ENCODE data around the gene RSPO3.

The RSPO3 gene

DNA sequence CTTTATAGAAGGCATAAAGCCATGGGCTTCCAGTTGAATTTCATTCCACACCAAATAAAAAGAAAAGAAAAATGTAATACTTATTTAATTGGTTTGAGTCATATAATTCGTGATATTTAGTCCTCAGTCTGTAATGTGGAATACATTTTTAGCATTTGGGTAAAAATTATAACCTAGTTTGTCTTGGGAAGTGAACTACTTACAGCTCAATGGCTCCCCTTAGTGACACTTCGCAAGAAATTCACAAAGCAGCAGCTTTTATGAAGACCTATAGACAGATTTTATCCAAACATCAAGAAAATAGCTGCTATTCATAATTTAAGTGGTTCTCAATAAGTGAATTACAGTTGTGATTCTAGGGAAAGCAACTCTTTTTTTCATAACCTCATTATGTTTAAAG is 72.1 kb downstream of the RSPO3 start:
- ATAC-seq = peak; percentile 77
- TF ChIP-seq BACH2 (CRISPR knock-in tag; IDR thresholded peaks at IDR 0.05; ENCODE audit: borderline replicate concordance) = no peak
- no peak for TF ChIP-seq OSR1 (CRISPR knock-in tag; IDR thresholded peaks at IDR 0.05)
- no peak for TF ChIP-seq ZFP30 (CRISPR knock-in tag; IDR thresholded peaks at IDR 0.05)
- TF ChIP-seq ZNF70 (CRISPR knock-in tag; IDR thresholded peaks at IDR 0.05) = no peak
- no peak for TF ChIP-seq GLIS3 (CRISPR knock-in tag; IDR thresholded peaks at IDR 0.05)
- TF ChIP-seq ESRRG (CRISPR knock-in tag; IDR thresholded peaks at IDR 0.05) = no peak
- TF ChIP-seq ZNF8 (CRISPR knock-in tag; IDR thresholded peaks at IDR 0.05) = no peak
- TF ChIP-seq, protein P1, sequence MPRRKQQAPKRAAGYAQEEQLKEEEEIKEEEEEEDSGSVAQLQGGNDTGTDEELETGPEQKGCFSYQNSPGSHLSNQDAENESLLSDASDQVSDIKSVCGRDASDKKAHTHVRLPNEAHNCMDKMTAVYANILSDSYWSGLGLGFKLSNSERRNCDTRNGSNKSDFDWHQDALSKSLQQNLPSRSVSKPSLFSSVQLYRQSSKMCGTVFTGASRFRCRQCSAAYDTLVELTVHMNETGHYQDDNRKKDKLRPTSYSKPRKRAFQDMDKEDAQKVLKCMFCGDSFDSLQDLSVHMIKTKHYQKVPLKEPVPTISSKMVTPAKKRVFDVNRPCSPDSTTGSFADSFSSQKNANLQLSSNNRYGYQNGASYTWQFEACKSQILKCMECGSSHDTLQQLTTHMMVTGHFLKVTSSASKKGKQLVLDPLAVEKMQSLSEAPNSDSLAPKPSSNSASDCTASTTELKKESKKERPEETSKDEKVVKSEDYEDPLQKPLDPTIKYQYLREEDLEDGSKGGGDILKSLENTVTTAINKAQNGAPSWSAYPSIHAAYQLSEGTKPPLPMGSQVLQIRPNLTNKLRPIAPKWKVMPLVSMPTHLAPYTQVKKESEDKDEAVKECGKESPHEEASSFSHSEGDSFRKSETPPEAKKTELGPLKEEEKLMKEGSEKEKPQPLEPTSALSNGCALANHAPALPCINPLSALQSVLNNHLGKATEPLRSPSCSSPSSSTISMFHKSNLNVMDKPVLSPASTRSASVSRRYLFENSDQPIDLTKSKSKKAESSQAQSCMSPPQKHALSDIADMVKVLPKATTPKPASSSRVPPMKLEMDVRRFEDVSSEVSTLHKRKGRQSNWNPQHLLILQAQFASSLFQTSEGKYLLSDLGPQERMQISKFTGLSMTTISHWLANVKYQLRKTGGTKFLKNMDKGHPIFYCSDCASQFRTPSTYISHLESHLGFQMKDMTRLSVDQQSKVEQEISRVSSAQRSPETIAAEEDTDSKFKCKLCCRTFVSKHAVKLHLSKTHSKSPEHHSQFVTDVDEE (CRISPR knock-in tag; IDR thresholded peaks at IDR 0.05) = no peak
- TF ChIP-seq CSDC2 (CRISPR knock-in tag; IDR thresholded peaks at IDR 0.05) = no peak
- no peak for TF ChIP-seq TOX (CRISPR knock-in tag; IDR thresholded peaks at IDR 0.05; ENCODE audit: borderline replicate concordance)
- no peak for TF ChIP-seq RARB (CRISPR knock-in tag; IDR thresholded peaks at IDR 0.05)
- TF ChIP-seq, protein P2, sequence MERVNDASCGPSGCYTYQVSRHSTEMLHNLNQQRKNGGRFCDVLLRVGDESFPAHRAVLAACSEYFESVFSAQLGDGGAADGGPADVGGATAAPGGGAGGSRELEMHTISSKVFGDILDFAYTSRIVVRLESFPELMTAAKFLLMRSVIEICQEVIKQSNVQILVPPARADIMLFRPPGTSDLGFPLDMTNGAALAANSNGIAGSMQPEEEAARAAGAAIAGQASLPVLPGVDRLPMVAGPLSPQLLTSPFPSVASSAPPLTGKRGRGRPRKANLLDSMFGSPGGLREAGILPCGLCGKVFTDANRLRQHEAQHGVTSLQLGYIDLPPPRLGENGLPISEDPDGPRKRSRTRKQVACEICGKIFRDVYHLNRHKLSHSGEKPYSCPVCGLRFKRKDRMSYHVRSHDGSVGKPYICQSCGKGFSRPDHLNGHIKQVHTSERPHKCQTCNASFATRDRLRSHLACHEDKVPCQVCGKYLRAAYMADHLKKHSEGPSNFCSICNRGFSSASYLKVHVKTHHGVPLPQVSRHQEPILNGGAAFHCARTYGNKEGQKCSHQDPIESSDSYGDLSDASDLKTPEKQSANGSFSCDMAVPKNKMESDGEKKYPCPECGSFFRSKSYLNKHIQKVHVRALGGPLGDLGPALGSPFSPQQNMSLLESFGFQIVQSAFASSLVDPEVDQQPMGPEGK (CRISPR knock-in tag; IDR thresholded peaks at IDR 0.05; ENCODE audit: borderline replicate concordance) = no peak
- no peak for TF ChIP-seq ZC3H10 (CRISPR knock-in tag; IDR thresholded peaks at IDR 0.05)

DNA sequence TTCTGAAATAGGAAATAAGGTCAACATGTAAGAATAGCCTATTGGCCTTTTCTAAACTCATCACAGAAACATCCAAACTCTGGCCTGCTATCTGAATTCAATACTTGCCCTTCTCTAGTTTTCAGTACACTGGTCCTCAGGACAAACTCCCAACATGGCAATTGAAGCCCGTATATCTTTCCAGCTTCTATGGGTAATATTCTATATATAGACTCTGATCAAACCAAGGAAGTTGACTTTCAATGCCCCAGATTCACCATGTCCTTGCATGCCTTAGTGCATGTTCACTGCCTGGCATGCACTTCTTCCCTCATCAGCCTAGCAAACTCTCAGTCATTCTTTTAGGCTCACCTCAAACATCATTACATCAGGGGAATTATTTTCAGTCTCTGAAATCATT is 73.2 kb downstream of the RSPO3 start:
- ATAC-seq = no peak
- no peak for TF ChIP-seq ISL1 (CRISPR knock-in tag; IDR thresholded peaks at IDR 0.05)
- TF ChIP-seq ESRRG (CRISPR knock-in tag; IDR thresholded peaks at IDR 0.05) = no peak

DNA sequence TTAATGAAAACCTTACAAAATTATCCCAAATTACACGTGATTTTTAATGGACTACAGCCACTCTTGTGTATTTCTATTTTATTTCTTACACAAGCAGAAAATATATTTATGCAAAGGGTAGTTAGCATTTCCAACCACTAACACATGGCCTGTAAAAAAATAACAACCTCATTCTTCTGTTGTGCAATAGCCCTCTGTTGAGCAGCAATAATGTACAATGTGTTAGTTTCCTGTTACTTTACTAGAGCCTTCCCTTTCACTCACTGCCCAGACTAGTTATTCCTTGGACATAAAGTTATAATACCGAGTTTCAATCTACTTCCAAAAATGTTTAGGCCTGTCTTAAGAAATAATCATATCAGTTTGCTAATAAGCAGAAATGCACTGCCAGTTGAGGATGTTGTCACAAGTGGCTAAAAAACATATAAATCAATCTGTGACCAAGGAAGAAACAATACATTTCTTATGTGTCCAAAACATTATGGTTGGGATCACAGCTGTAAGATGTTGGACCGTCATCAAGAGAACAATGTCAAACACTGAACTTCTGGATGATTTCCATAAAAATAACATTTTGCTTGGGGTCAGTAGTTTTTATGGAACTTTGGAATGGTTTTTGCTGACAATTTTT is 74.6 kb downstream of the RSPO3 start:
- no peak for ATAC-seq
- TF ChIP-seq OSR1 (CRISPR knock-in tag; IDR thresholded peaks at IDR 0.05) (no peak), BACH2 (CRISPR knock-in tag; IDR thresholded peaks at IDR 0.05; ENCODE audit: borderline replicate concordance) (no peak), ZC3H10 (CRISPR knock-in tag; IDR thresholded peaks at IDR 0.05) (no peak), PPARA (CRISPR knock-in tag; IDR thresholded peaks at IDR 0.05; ENCODE audit: borderline replicate concordance) (no peak), RARB (CRISPR knock-in tag; IDR thresholded peaks at IDR 0.05) (no peak)
- TF ChIP-seq, protein P1 (CRISPR knock-in tag; IDR thresholded peaks at IDR 0.05) = no peak

DNA sequence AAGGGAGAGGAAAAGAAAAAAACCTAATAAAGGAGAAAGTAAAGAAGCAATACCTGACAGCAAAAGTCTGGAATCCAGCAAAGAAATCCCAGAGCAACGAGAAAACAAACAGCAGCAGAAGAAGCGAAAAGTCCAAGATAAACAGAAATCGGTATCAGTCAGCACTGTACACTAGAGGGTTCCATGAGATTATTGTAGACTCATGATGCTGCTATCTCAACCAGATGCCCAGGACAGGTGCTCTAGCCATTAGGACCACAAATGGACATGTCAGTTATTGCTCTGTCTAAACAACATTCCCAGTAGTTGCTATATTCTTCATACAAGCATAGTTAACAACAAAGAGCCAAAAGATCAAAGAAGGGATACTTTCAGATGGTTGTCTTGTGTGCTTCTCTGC is 77.4 kb downstream of the RSPO3 start:
- no peak for ATAC-seq
- no peak for TF ChIP-seq ZNF565 (CRISPR knock-in tag; conservative IDR thresholded peaks at IDR 0.05; ENCODE audit: low read depth)

DNA sequence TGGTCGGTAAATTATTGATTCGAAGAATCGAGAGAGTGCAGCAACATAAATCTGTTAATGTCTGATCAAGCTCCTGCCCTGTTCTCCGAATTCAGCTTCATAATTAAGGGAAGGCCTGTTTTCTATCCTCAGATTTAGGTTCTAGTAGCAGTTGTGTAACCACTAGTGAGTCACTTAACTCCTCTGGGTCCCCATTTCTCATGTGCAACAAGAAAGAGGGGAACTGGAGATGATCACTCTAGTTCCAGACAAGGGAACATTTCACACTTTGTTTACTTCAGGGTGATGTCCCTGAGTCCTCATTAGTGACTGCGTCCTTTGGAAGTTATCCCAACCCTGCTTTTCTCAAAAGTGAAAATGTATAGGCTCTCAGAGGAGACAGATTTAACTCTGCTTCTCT is 80.1 kb downstream of the RSPO3 start:
- no peak for ATAC-seq
- TF ChIP-seq ZNF70 (CRISPR knock-in tag; IDR thresholded peaks at IDR 0.05) (no peak), OSR1 (CRISPR knock-in tag; IDR thresholded peaks at IDR 0.05) (no peak), ISL1 (CRISPR knock-in tag; IDR thresholded peaks at IDR 0.05) (no peak), ZNF565 (CRISPR knock-in tag; conservative IDR thresholded peaks at IDR 0.05; ENCODE audit: low read depth) (no peak), ESRRG (CRISPR knock-in tag; IDR thresholded peaks at IDR 0.05) (no peak), BACH2 (CRISPR knock-in tag; IDR thresholded peaks at IDR 0.05; ENCODE audit: borderline replicate concordance) (no peak), ZC3H10 (CRISPR knock-in tag; IDR thresholded peaks at IDR 0.05) (no peak), ZFP30 (CRISPR knock-in tag; IDR thresholded peaks at IDR 0.05) (no peak), TCF4 (CRISPR knock-in tag; IDR thresholded peaks at IDR 0.05; ENCODE audit: borderline replicate concordance) (no peak)
- TF ChIP-seq, protein P3, sequence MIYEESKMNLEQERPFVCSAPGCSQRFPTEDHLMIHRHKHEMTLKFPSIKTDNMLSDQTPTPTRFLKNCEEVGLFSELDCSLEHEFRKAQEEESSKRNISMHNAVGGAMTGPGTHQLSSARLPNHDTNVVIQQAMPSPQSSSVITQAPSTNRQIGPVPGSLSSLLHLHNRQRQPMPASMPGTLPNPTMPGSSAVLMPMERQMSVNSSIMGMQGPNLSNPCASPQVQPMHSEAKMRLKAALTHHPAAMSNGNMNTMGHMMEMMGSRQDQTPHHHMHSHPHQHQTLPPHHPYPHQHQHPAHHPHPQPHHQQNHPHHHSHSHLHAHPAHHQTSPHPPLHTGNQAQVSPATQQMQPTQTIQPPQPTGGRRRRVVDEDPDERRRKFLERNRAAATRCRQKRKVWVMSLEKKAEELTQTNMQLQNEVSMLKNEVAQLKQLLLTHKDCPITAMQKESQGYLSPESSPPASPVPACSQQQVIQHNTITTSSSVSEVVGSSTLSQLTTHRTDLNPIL (CRISPR knock-in tag; IDR thresholded peaks at IDR 0.05; ENCODE audit: low read depth) = no peak
- TF ChIP-seq, protein P4, sequence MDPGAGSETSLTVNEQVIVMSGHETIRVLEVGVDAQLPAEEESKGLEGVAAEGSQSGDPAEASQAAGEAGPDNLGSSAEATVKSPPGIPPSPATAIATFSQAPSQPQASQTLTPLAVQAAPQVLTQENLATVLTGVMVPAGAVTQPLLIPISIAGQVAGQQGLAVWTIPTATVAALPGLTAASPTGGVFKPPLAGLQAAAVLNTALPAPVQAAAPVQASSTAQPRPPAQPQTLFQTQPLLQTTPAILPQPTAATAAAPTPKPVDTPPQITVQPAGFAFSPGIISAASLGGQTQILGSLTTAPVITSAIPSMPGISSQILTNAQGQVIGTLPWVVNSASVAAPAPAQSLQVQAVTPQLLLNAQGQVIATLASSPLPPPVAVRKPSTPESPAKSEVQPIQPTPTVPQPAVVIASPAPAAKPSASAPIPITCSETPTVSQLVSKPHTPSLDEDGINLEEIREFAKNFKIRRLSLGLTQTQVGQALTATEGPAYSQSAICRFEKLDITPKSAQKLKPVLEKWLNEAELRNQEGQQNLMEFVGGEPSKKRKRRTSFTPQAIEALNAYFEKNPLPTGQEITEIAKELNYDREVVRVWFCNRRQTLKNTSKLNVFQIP (CRISPR knock-in tag; IDR thresholded peaks at IDR 0.05; ENCODE audit: borderline replicate concordance, low read depth) = no peak
- TF ChIP-seq, protein P2 (CRISPR knock-in tag; IDR thresholded peaks at IDR 0.05; ENCODE audit: borderline replicate concordance) = no peak

Data from SK-N-SH treated with all-trans-retinoic acid at 6 μM for 48 hours (cell line).